ENCODE results near the gene CDH12. TPM values are rescaled to one million over a fixed set of nuclear protein-coding genes. Genes with fewer than 3 reads are reported as not detected.

The CDH12 gene
- total RNA-seq, 1 experiment from 2014 or later = not detected

GRCh38 chr5:22504411-22504810, 348.7 kb downstream of the CDH12 start:
- H3K9me3 ChIP-seq (ENCODE audit: control insufficient read depth, low read depth, low read length) = no peaks in the 10 kb centered on the region

More at GRCh38 chr5:22504411-22504810, 348.7 kb downstream of the CDH12 start:
- Histone ChIP-seq H2AK5ac (ENCODE audit: insufficient read length, low read length) (no peak overlapping the region), H3K4me2 (ENCODE audit: insufficient read depth, insufficient read length, low read length) (no peak overlapping the region), H3K14ac (ENCODE audit: insufficient read depth, low read length) (no peak overlapping the region), H3K79me1 (ENCODE audit: insufficient read depth, low read depth, low read length, poor library complexity, severe bottlenecking) (no peaks in the 10 kb centered on the region), H4K20me1 (ENCODE audit: control insufficient read depth, insufficient read depth, insufficient read length) (no peaks in the 10 kb centered on the region), H4K5ac (ENCODE audit: insufficient read length, low read depth, low read length) (no peak overlapping the region), H2AFZ (ENCODE audit: low read length) (no peak overlapping the region), H2BK12ac (ENCODE audit: insufficient read length, low read depth, low read length) (no peak overlapping the region), H3K4me1 (ENCODE audit: insufficient read depth, low read length) (no peaks in the 10 kb centered on the region), H3K27me3 (ENCODE audit: insufficient read depth, low read length) (no peaks in the 10 kb centered on the region), H3K27ac (ENCODE audit: insufficient read length, low read depth, low read length) (no peak overlapping the region), H3T11ph (ENCODE audit: low read length) (no peak overlapping the region), H2BK15ac (ENCODE audit: low read depth, low read length) (no peak overlapping the region), H3K9ac (ENCODE audit: extremely low read depth, insufficient read length, low read length) (no peak overlapping the region), H3K23ac (ENCODE audit: insufficient read length, low read depth, low read length) (no peak overlapping the region), H3K4ac (ENCODE audit: low read depth, low read length) (no peak overlapping the region), H4K8ac (replicated peaks; ENCODE audit: insufficient read length, low read depth, low read length) (no peak overlapping the region), H2BK20ac (ENCODE audit: low read depth, low read length, poor library complexity, severe bottlenecking) (no peak overlapping the region), H4K91ac (ENCODE audit: insufficient read length, low read depth, low read length) (no peak overlapping the region), H2BK5ac (ENCODE audit: insufficient read length, low read length) (no peak overlapping the region), H3K23me2 (ENCODE audit: insufficient read length, low read depth, low read length, poor library complexity, severe bottlenecking) (no peaks in the 10 kb centered on the region), H3K18ac (ENCODE audit: insufficient read length, low read depth, low read length) (no peak overlapping the region), H3K79me2 (ENCODE audit: insufficient read depth, low read length) (no peaks in the 10 kb centered on the region), H2BK120ac (ENCODE audit: low read depth, low read length, poor library complexity, severe bottlenecking) (no peak overlapping the region), H3K56ac (ENCODE audit: insufficient read length, low read depth, low read length) (no peak overlapping the region)
- no CpG with 5 or more reads among the region's 3 CpGs for WGBS (ENCODE audit: extremely low coverage, insufficient read length, low lambda C conversion rate)
- Mint-ChIP-seq H3K9me3 (peaks cover 11 to 16% of the 10 kb centered on the region in 2 experiments), H3K27me3 (ENCODE audit: low read depth) (no peaks in the 10 kb centered on the region), H3K4me3 (no peak overlapping the region), H3K4me1 (0 out of 4 replicates have a peak, but pooled peaks cover 0 to 5% of the 10 kb centered on the region in 2 experiments), H3K36me3 (ENCODE audit: insufficient read depth in 1 of 3, low read depth in 3 of 3) (peaks cover 1 to 18% (median 3%) of the 10 kb centered on the region in 3 experiments; a peak in 6 of 7 replicates), H3K27ac (no peak overlapping the region)
- DNase-seq = no peak
- no peak for TF ChIP-seq CTCF (conservative IDR thresholded peaks at IDR 0.05)
